MM.1S (cell line): ENCODE data around the gene ZNF774.

Experiments used
- DNase-seq: peaks from one replicate; pipeline ENCODE4 v3.0.0-alpha.2; 2015
- H2AFZ ChIP-seq: fragments of 300-600 bp; sonication (generic); 2 replicates; pipeline ENCODE4 v1.6.0; 2016; ENCODE audit warnings: antibody characterized with exemption, low read length
- H3F3A ChIP-seq: fragments of 300-600 bp; sonication (generic); 2 replicates; pipeline ENCODE4 v1.6.1; 2016; ENCODE audit warnings: mild to moderate bottlenecking, antibody characterized with exemption, low read length, moderate library complexity, mixed read lengths; ENCODE audit not compliant: insufficient read depth
- H3K27ac ChIP-seq: fragments of 300-600 bp; sonication (generic); 2 replicates; pipeline ENCODE4 v1.5.1; 2016; ENCODE audit warnings: mild to moderate bottlenecking, low read length
- H3K27me3 ChIP-seq: fragments of 300-600 bp; sonication (generic); replicated peaks from 2 replicates; pipeline ENCODE4 v1.6.0; 2016; ENCODE audit warnings: low read length; ENCODE audit not compliant: insufficient read depth
- H3K36me3 ChIP-seq: fragments of 300-600 bp; sonication (generic); replicated peaks from 2 replicates; pipeline ENCODE4 v1.6.1; 2016; ENCODE audit warnings: mild to moderate bottlenecking, low read length, mixed read lengths; ENCODE audit not compliant: insufficient read depth
- H3K4me1 ChIP-seq: fragments of 300-600 bp; sonication (generic); 2 replicates; pipeline ENCODE4 v1.6.1; 2016; ENCODE audit warnings: low read length, mixed read lengths
- H3K4me2 ChIP-seq: fragments of 300-600 bp; sonication (generic); 2 replicates; pipeline ENCODE4 v1.6.0; 2016; ENCODE audit warnings: low read depth, low read length
- H3K4me3 ChIP-seq: fragments of 300-600 bp; sonication (generic); 2 replicates; pipeline ENCODE4 v1.5.1; 2016; ENCODE audit warnings: low read length, mixed read lengths
- H3K79me2 ChIP-seq: fragments of 300-600 bp; sonication (generic); 2 replicates; pipeline ENCODE4 v1.6.1; 2016; ENCODE audit warnings: mixed run types, low read length, mixed read lengths
- H3K9ac ChIP-seq: fragments of 300-600 bp; sonication (generic); 2 replicates; pipeline ENCODE4 v1.6.1; 2016; ENCODE audit warnings: low read length, mixed read lengths
- H3K9me2 ChIP-seq: fragments of 300-600 bp; sonication (generic); replicated peaks from 2 replicates; pipeline ENCODE4 v1.6.1; 2016; ENCODE audit warnings: mild to moderate bottlenecking, low read length, mixed read lengths; ENCODE audit not compliant: insufficient read depth
- H3K9me3 ChIP-seq: fragments of 300-600 bp; sonication (generic); replicated peaks from 2 replicates; pipeline ENCODE4 v1.6.1; 2016; ENCODE audit warnings: mild to moderate bottlenecking, low read length, mixed read lengths; ENCODE audit not compliant: insufficient read depth
- H4K20me1 ChIP-seq: fragments of 300-600 bp; sonication (generic); 2 replicates; pipeline ENCODE4 v1.6.1; 2016; ENCODE audit warnings: mild to moderate bottlenecking, low read length, moderate library complexity, mixed read lengths; ENCODE audit not compliant: insufficient read depth
- CTCF ChIP-seq: fragments of 300-600 bp; sonication (generic); IDR thresholded peaks from 2 replicates; pipeline ENCODE4 v1.5.1; 2016; ENCODE audit warnings: antibody characterized with exemption, low read length, mixed read lengths
- EZH2 ChIP-seq: fragments of 300-600 bp; sonication (generic); optimal IDR thresholded peaks from 2 replicates; pipeline ENCODE3; 2017; ENCODE audit warnings: low read depth, mild to moderate bottlenecking, antibody characterized with exemption, low read length, mixed read lengths
- EZH2phosphoT487 ChIP-seq: fragments of 300-600 bp; sonication (generic); IDR thresholded peaks from 2 replicates; pipeline ENCODE4 v1.6.1; 2018; ENCODE audit warnings: antibody characterized with exemption, low read length

The ZNF774 gene

GRCh38 chr15:90336705-90337141, 15.4 kb upstream of the ZNF774 start:
- no peak overlapping the region for H3K4me3 ChIP-seq
- TF ChIP-seq EZH2 (no peak), CTCF (no peak), EZH2phosphoT487 (no peak)
- no peaks in the 10 kb centered on the region for H3K9me3 ChIP-seq
- H2AFZ ChIP-seq, result no peak overlapping the region
- H3K36me3 ChIP-seq, result no peaks in the 10 kb centered on the region
- H3K9me2 ChIP-seq, result no peaks in the 10 kb centered on the region
- H3K4me2 ChIP-seq, result no peak overlapping the region
- no peak overlapping the region for H3K27ac ChIP-seq
- no peak overlapping the region for H3K9ac ChIP-seq
- H4K20me1 ChIP-seq, result no peaks in the 10 kb centered on the region
- H3K27me3 ChIP-seq, result no peaks in the 10 kb centered on the region
- no peaks in the 10 kb centered on the region for H3K4me1 ChIP-seq
- DNase-seq, result no peak
- no peaks in the 10 kb centered on the region for H3K79me2 ChIP-seq
- no peaks in the 10 kb centered on the region for H3F3A ChIP-seq

GRCh38 chr15:90337256-90337655, 14.8 kb upstream of the ZNF774 start:
- Histone ChIP-seq H3K4me2 (no peak overlapping the region), H3K36me3 (no peaks in the 10 kb centered on the region), H2AFZ (no peak overlapping the region), H3K27ac (no peak overlapping the region), H3K4me1 (no peaks in the 10 kb centered on the region), H3K9me3 (no peaks in the 10 kb centered on the region), H3K9me2 (no peaks in the 10 kb centered on the region), H3K27me3 (no peaks in the 10 kb centered on the region), H3K79me2 (no peaks in the 10 kb centered on the region), H4K20me1 (no peaks in the 10 kb centered on the region), H3K9ac (no peak overlapping the region), H3K4me3 (no peak overlapping the region), H3F3A (no peaks in the 10 kb centered on the region)
- TF ChIP-seq EZH2, result no peak
- TF ChIP-seq EZH2phosphoT487, result no peak
- TF ChIP-seq CTCF, result no peak
- no peak for DNase-seq

GRCh38 chr15:90338532-90338931, 13.6 kb upstream of the ZNF774 start:
- H3K9me3 ChIP-seq, result no peaks in the 10 kb centered on the region
- DNase-seq, result no peak
- no peak for TF ChIP-seq EZH2

GRCh38 chr15:90340345-90340744, 11.7 kb upstream of the ZNF774 start:
- DNase-seq, result peak; percentile 65
- Histone ChIP-seq H3K79me2 (no peaks in the 10 kb centered on the region), H3K4me2 (no peak overlapping the region), H3K4me1 (no peaks in the 10 kb centered on the region), H3K9me3 (no peaks in the 10 kb centered on the region), H3K27ac (no peak overlapping the region), H3K27me3 (no peaks in the 10 kb centered on the region), H4K20me1 (no peaks in the 10 kb centered on the region), H3F3A (no peaks in the 10 kb centered on the region), H2AFZ (no peak overlapping the region), H3K36me3 (no peaks in the 10 kb centered on the region), H3K9ac (no peak overlapping the region), H3K4me3 (no peak overlapping the region), H3K9me2 (no peaks in the 10 kb centered on the region)
- TF ChIP-seq CTCF (peak; percentile 25; the same call in 1 of the 2 replicates), EZH2phosphoT487 (no peak), EZH2 (no peak)

More at GRCh38 chr15:90338532-90338931, 13.6 kb upstream of the ZNF774 start:
- Histone ChIP-seq H3K9me2 (no peaks in the 10 kb centered on the region), H2AFZ (no peak overlapping the region), H3K4me3 (no peak overlapping the region), H3K79me2 (no peaks in the 10 kb centered on the region), H3K27ac (no peak overlapping the region), H3K4me2 (no peak overlapping the region), H4K20me1 (no peaks in the 10 kb centered on the region), H3K27me3 (no peaks in the 10 kb centered on the region), H3K9ac (no peak overlapping the region), H3K36me3 (no peaks in the 10 kb centered on the region), H3F3A (no peaks in the 10 kb centered on the region), H3K4me1 (no peaks in the 10 kb centered on the region)
